GM23338 (cell line): ENCODE measurements around the gene GNAS. TPM values are rescaled to one million over a fixed set of nuclear protein-coding genes. Genes with fewer than 3 reads are reported as not detected.
A peak's percentile ranks its signal among the peaks of the same experiment; 100 is the strongest.

Experiments used
- ATAC-seq: fragments of 200-7000 bp; cut with Tn5 transposase; 3 replicates; pipeline ENCODE4 v1.9.1; 2020
- DNase-seq: peaks from one replicate; pipeline ENCODE4 v3.0.0-alpha.2; 2015; ENCODE audit warnings: low spot score
- H2AFZ ChIP-seq: fragments of 200-600 bp; sonication (generic); 2 replicates; pipeline ENCODE4 v1.8.0; 2016; ENCODE audit warnings: antibody characterized with exemption, mild to moderate bottlenecking, moderate library complexity
- H3F3A ChIP-seq: fragments of 200-600 bp; sonication (generic); replicated peaks from 2 replicates; pipeline ENCODE4 v1.8.0; 2017; ENCODE audit warnings: antibody characterized with exemption, mixed run types, low read depth
- H3K27ac ChIP-seq: fragments of 200-600 bp; sonication (generic); 2 replicates; pipeline ENCODE4 v1.6.1; 2016; ENCODE audit warnings: low read depth
- H3K27me3 ChIP-seq: fragments of 200-600 bp; sonication (generic); 2 replicates; pipeline ENCODE4 v1.8.0; 2016; ENCODE audit warnings: mild to moderate bottlenecking, mixed run types, moderate library complexity; ENCODE audit not compliant: insufficient read depth
- H3K36me3 ChIP-seq: fragments of 200-600 bp; sonication (generic); 2 replicates; pipeline ENCODE4 v1.8.0; 2016; ENCODE audit warnings: mild to moderate bottlenecking; ENCODE audit not compliant: insufficient read depth
- H3K4me1 ChIP-seq: fragments of 200-600 bp; sonication (generic); 2 replicates; pipeline ENCODE4 v1.8.0; 2016; ENCODE audit warnings: mild to moderate bottlenecking, moderate library complexity; ENCODE audit not compliant: insufficient read depth
- H3K4me2 ChIP-seq: fragments of 200-600 bp; sonication (generic); 2 replicates; pipeline ENCODE4 v1.7.1; 2017; ENCODE audit warnings: mixed run types
- H3K4me3 ChIP-seq: fragments of 200-600 bp; sonication (generic); 2 replicates; pipeline ENCODE4 v1.6.1; 2016; ENCODE audit warnings: mixed run types
- H3K79me2 ChIP-seq: fragments of 200-600 bp; sonication (generic); replicated peaks from 2 replicates; pipeline ENCODE4 v1.8.0; 2017; ENCODE audit warnings: mild to moderate bottlenecking; ENCODE audit not compliant: insufficient read depth
- H3K9me2 ChIP-seq: fragments of 200-600 bp; sonication (generic); 2 replicates; pipeline ENCODE4 v1.8.0; 2017; ENCODE audit not compliant: insufficient read depth
- H4K20me1 ChIP-seq: fragments of 200-600 bp; sonication (generic); replicated peaks from 2 replicates; pipeline ENCODE4 v1.8.0; 2017; ENCODE audit warnings: mild to moderate bottlenecking; ENCODE audit not compliant: insufficient read depth
- H3K27ac Mint-ChIP-seq: 2 replicates; pipeline ENCODE4 v1.8.0; 2020; ENCODE audit warnings: inconsistent platforms, mild to moderate bottlenecking, moderate library complexity, mixed read lengths
- H3K27me3 Mint-ChIP-seq: 3 replicates; pipeline ENCODE4 v1.8.0; 2022; ENCODE audit warnings: low read depth, mild to moderate bottlenecking, moderate library complexity, mixed read lengths, inconsistent platforms; ENCODE audit not compliant: insufficient read depth, poor library complexity
- H3K36me3 Mint-ChIP-seq: 3 replicates; pipeline ENCODE4 v1.8.0; 2021; ENCODE audit warnings: low read depth, mild to moderate bottlenecking, inconsistent platforms, moderate library complexity, mixed read lengths
- H3K4me1 Mint-ChIP-seq: 3 replicates; pipeline ENCODE4 v1.8.0; 2020; ENCODE audit warnings: mild to moderate bottlenecking, inconsistent platforms, mixed read lengths
- H3K4me3 Mint-ChIP-seq: 3 replicates; pipeline ENCODE4 v1.8.0; 2021; ENCODE audit warnings: moderate library complexity, mild to moderate bottlenecking, inconsistent platforms, mixed read lengths
- H3K9me3 Mint-ChIP-seq: 3 replicates; pipeline ENCODE4 v1.8.0; 2020; ENCODE audit warnings: moderate library complexity, mild to moderate bottlenecking, inconsistent platforms, mixed read lengths
- CREB1 ChIP-seq: fragments of 250-450 bp; sonication (Bioruptor Pico); IDR thresholded peaks from 2 replicates; pipeline ENCODE4 v1.5.0; 2020; ENCODE audit warnings: low read depth, mild to moderate bottlenecking, moderate library complexity
- EZH2phosphoT487 ChIP-seq: fragments of 200-600 bp; sonication (generic); IDR thresholded peaks from one replicate; pipeline ENCODE4 v1.8.1; 2018; ENCODE audit warnings: antibody characterized with exemption; ENCODE audit not compliant: unreplicated experiment
- JUNB ChIP-seq: IDR thresholded peaks from one replicate; pipeline ENCODE4 v1.6.1; 2016; ENCODE audit warnings: antibody characterized with exemption; ENCODE audit not compliant: unreplicated experiment
- NANOG ChIP-seq: IDR thresholded peaks from 2 replicates; pipeline ENCODE4 v1.6.1; 2016; ENCODE audit warnings: antibody characterized with exemption, borderline replicate concordance
- POLR2AphosphoS5 ChIP-seq: IDR thresholded peaks from 2 replicates; pipeline ENCODE4 v1.6.1; 2016; ENCODE audit warnings: antibody characterized with exemption, low read depth
- REST ChIP-seq: IDR thresholded peaks from one replicate; pipeline ENCODE4 v1.6.1; 2018; ENCODE audit warnings: antibody characterized with exemption; ENCODE audit not compliant: unreplicated experiment
- STAT1 ChIP-seq: IDR thresholded peaks from one replicate; pipeline ENCODE4 v1.6.1; 2016; ENCODE audit warnings: antibody characterized with exemption; ENCODE audit not compliant: unreplicated experiment
- ZNF114 ChIP-seq: fragments of 250-450 bp; sonication (Bioruptor Pico); IDR thresholded peaks from 2 replicates; pipeline ENCODE4 v1.5.0; 2020; ENCODE audit warnings: mild to moderate bottlenecking, moderate library complexity
- ZNF331 ChIP-seq: fragments of 250-450 bp; sonication (Bioruptor Pico); IDR thresholded peaks from 2 replicates; pipeline ENCODE4 v1.5.0; 2020; ENCODE audit warnings: low read depth, mild to moderate bottlenecking, moderate library complexity
- polyA plus RNA-seq: library from polyadenylated mRNA; unstranded; fragments of >200 nt; fragmentation: Nextera tagmentation; extraction: Ambion mirVana; gene quantifications from 2 replicates; pipeline ENCODE4 v1.2.1, GENCODE V29; 2016
- total RNA-seq: library from RNA; depleted of rRNA; stranded (reverse); fragments of >200 nt; shearing (Covaris generic); gene quantifications from 2 replicates; pipeline ENCODE4 v1.2.3, GENCODE V29; 2014
- TF ChIP-seq, protein P1 (sequence below), 2 experiments: fragments of 200-600 bp in 1 of 2; sonication (generic) in 1 of 2; conservative IDR thresholded peaks; 2 replicates each; pipeline versions ENCODE4 v1.5.1 to v1.6.1; 2016 to 2017; ENCODE audit warnings: antibody characterized with exemption in 2 of 2, low read depth in 2 of 2, mild to moderate bottlenecking in 2 of 2, moderate library complexity in 1 of 2

GNAS gene
- total and polyA plus RNA-seq, 2 experiments from 2014 or later: 917 to 1,042 TPM

- Mint-ChIP-seq H3K9me3 (no peaks in the 10 kb centered on the region; the same call in 1 of the 3 replicates), H3K4me1 (peaks cover 45% of the 10 kb centered on the region), H3K36me3 (peaks cover 43% of the 10 kb centered on the region), H3K4me3 (peak overlapping the region; percentile 95), H3K27ac (peak overlapping the region; percentile 97), H3K27me3 (peaks cover 19% of the 10 kb centered on the region)
- peak overlapping the region; percentile 83 for H3K4me3 ChIP-seq
- peak; percentile 65 for DNase-seq
- peak overlapping the region; percentile 62 for H3K4me2 ChIP-seq
- H3K27ac ChIP-seq: peak overlapping the region; percentile 97
- H3K4me1 ChIP-seq: peaks cover 45% of the 10 kb centered on the region
- no peaks in the 10 kb centered on the region for H3K9me2 ChIP-seq
- H2AFZ ChIP-seq: no peak overlapping the region
- ATAC-seq: no peak
- H3F3A ChIP-seq: peaks cover 6% of the 10 kb centered on the region; the same call in 1 of the 2 replicates
- no peaks in the 10 kb centered on the region for H3K36me3 ChIP-seq
- H4K20me1 ChIP-seq: peaks cover 9% of the 10 kb centered on the region
- TF ChIP-seq REST (no peak), POLR2AphosphoS5 (peak; percentile 13; the same call in 1 of the 2 replicates)
- TF ChIP-seq, protein P1, sequence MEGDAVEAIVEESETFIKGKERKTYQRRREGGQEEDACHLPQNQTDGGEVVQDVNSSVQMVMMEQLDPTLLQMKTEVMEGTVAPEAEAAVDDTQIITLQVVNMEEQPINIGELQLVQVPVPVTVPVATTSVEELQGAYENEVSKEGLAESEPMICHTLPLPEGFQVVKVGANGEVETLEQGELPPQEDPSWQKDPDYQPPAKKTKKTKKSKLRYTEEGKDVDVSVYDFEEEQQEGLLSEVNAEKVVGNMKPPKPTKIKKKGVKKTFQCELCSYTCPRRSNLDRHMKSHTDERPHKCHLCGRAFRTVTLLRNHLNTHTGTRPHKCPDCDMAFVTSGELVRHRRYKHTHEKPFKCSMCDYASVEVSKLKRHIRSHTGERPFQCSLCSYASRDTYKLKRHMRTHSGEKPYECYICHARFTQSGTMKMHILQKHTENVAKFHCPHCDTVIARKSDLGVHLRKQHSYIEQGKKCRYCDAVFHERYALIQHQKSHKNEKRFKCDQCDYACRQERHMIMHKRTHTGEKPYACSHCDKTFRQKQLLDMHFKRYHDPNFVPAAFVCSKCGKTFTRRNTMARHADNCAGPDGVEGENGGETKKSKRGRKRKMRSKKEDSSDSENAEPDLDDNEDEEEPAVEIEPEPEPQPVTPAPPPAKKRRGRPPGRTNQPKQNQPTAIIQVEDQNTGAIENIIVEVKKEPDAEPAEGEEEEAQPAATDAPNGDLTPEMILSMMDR (conservative IDR thresholded peaks at IDR 0.05; ENCODE audit: low read depth in 2 of 2): no peak
- H3K79me2 ChIP-seq: peaks cover 60% of the 10 kb centered on the region
- peaks cover 8% of the 10 kb centered on the region for H3K27me3 ChIP-seq
Measured at GRCh38 chr20:58891718-58892140, 39.2 kb downstream of the GNAS start.

DNA sequence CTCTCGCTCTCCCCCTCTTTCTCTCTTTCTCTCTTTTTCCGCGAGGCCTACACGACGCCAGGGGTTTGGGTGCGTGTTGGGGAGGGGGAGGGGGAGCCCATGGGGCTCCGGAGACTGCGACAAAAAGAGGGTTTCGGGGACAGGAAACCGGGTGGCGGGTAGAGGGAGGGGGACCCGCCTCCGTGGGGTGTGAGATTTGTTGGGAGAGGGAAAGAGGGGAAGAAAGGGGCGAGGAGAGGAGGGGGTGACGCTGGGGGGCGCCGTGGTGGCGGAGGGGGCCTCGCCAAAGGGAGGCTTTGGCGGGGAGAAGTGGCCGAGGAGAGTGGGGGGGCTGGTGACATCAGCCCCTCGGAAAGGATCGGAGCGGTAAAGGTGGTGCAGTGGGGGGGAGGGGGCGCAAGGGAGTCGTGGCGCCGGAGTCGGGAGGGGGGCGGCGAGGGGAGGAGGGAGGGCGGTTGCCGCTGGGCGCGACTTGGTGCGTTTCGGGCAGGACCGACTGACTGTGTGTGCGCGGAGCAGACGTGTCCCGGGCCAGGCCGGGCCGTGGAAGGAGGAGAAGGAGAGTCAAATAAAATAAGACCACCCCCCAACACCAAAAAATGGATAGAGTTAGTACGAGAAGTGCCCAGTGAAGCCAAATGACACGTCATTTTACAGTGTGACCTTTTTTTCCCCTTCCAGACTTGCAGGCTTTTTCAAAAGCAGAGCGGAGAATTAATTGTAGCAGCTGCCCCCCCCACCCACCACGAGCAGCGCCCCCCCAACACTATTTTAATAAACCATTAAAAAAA, 39.8 kb downstream of the GNAS start:
- peaks cover 6% of the 10 kb centered on the region; the same call in 1 of the 2 replicates for H3F3A ChIP-seq
- Mint-ChIP-seq H3K4me1 (peaks cover 51% of the 10 kb centered on the region), H3K36me3 (peaks cover 48% of the 10 kb centered on the region), H3K9me3 (no peaks in the 10 kb centered on the region; the same call in 1 of the 3 replicates), H3K27ac (peak overlapping the region; percentile 97), H3K4me3 (peak overlapping the region; percentile 95), H3K27me3 (peaks cover 19% of the 10 kb centered on the region)
- no peaks in the 10 kb centered on the region for H3K9me2 ChIP-seq
- H3K4me2 ChIP-seq: peak overlapping the region; percentile 62
- peak overlapping the region; percentile 97 for H3K27ac ChIP-seq
- H2AFZ ChIP-seq: no peak overlapping the region
- H3K4me3 ChIP-seq: peak overlapping the region; percentile 83
- ATAC-seq (peak; percentile 8), DNase-seq (peak; percentile 78)
- peaks cover 47% of the 10 kb centered on the region for H3K4me1 ChIP-seq
- no peaks in the 10 kb centered on the region for H3K36me3 ChIP-seq
- peaks cover 13% of the 10 kb centered on the region for H4K20me1 ChIP-seq
- H3K79me2 ChIP-seq: peaks cover 60% of the 10 kb centered on the region
- peaks cover 8% of the 10 kb centered on the region for H3K27me3 ChIP-seq
- TF ChIP-seq ZNF331 (CRISPR knock-in tag) (no peak), ZNF114 (CRISPR knock-in tag) (no peak), STAT1 (no peak), JUNB (no peak), EZH2phosphoT487 (no peak), REST (no peak), POLR2AphosphoS5 (no peak; the same call in 1 of the 2 replicates), NANOG (no peak), CREB1 (CRISPR knock-in tag) (no peak)
- TF ChIP-seq, protein P1 (conservative IDR thresholded peaks at IDR 0.05; ENCODE audit: low read depth in 2 of 2): no peak; a peak in 1 of 4 replicates
